MCF 10A (cell line): ENCODE measurements around the gene TNFSF11. TPM values are rescaled to one million over a fixed set of nuclear protein-coding genes. Genes with fewer than 3 reads are reported as not detected.

Experiments
- BruUV-seq: library from RNA; stranded (reverse); fragments of 400-500 nt; replicated peaks from 2 replicates; lab custom pipeline; 2021; lab: Mats Ljungman, UMichigan
- CTCF ChIA-PET: fragments of 300-600 bp; sonication (Branson Sonifier 250); formaldehyde crosslinking; extraction: SDS; loops from one replicate; lab custom pipeline; 2021; ENCODE audit warnings: antibody characterized with exemption, inconsistent platforms; lab: Yijun Ruan, JAX
- POLR2A ChIA-PET: fragments of 300-600, 350-650 bp; sonication (Branson Sonifier 250); formaldehyde crosslinking; extraction: SDS; loops from one replicate; lab custom pipeline; 2020; ENCODE audit warnings: antibody characterized with exemption, inconsistent platforms; lab: Yijun Ruan, JAX
- DNase-seq: peaks from one replicate; pipeline ENCODE4 v3.0.0-alpha.2; 2018; ENCODE audit not compliant: unreplicated experiment
- H3K27ac Mint-ChIP-seq: one replicate; pipeline ENCODE4 v1.8.0; 2022; ENCODE audit warnings: mild to moderate bottlenecking, low read depth, mixed read lengths; ENCODE audit not compliant: unreplicated experiment
- H3K27me3 Mint-ChIP-seq: one replicate; pipeline ENCODE4 v1.8.0; 2022; ENCODE audit warnings: mixed read lengths; ENCODE audit not compliant: insufficient read depth, unreplicated experiment
- H3K36me3 Mint-ChIP-seq: one replicate; pipeline ENCODE4 v1.8.0; 2022; ENCODE audit warnings: mild to moderate bottlenecking, moderate library complexity, mixed read lengths; ENCODE audit not compliant: insufficient read depth, unreplicated experiment
- H3K4me1 Mint-ChIP-seq: one replicate; pipeline ENCODE4 v1.8.0; 2022; ENCODE audit warnings: mixed read lengths; ENCODE audit not compliant: insufficient read depth, unreplicated experiment
- H3K4me3 Mint-ChIP-seq: one replicate; pipeline ENCODE4 v1.8.0; 2022; ENCODE audit warnings: mild to moderate bottlenecking, moderate library complexity, mixed read lengths; ENCODE audit not compliant: unreplicated experiment
- H3K9me3 Mint-ChIP-seq: one replicate; pipeline ENCODE4 v1.8.0; 2022; ENCODE audit warnings: mixed read lengths; ENCODE audit not compliant: unreplicated experiment
- CTCF ChIP-seq: fragments of 200-600 bp; IDR thresholded peaks from one replicate; pipeline ENCODE4 v1.8.0; 2022; ENCODE audit warnings: antibody characterized with exemption, mild to moderate bottlenecking; ENCODE audit not compliant: unreplicated experiment
- intact Hi-C: fragments of 100-400 bp; cut with micrococcal nuclease; formaldehyde crosslinking; loops from 2 replicates; pipeline ENCODE4 v1.14.1; 2022
- total RNA-seq: library from RNA; stranded (reverse); gene quantifications from 2 replicates; pipeline ENCODE4 v1.2.3, GENCODE V29; 2022

Gene TNFSF11
- total RNA-seq, 1 experiment from 2014 or later: not detected

DNA sequence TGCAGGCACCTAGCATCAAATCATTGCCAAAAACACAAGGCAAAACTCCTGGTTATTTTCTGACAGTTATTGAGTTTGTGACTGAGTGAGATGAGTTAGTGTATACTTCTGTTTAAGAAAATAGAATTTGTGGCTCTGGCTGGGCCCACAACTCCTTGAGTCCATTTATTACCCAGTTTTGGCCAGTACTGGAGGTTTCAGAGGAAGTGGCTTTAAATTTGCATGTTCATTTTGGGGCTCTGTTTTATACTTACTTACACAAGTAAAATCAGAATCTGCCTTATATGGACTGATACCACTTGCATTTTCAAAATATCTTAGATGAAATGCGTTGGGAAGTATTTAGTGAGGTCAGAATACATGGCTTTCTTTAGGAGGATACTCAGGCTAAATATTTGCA lies 29.0 kb downstream of the TNFSF11 start:
- intact Hi-C loops: no loop called here
- DNase-seq: no peak
- no TSS peak for BruUV-seq
- Mint-ChIP-seq H3K27ac (no peak overlapping the region), H3K4me1 (peaks cover 4% of the 10 kb centered on the region), H3K9me3 (no peaks in the 10 kb centered on the region), H3K36me3 (no peaks in the 10 kb centered on the region), H3K27me3 (no peaks in the 10 kb centered on the region), H3K4me3 (no peak overlapping the region)
- CTCF ChIA-PET: no interaction called here
- TF ChIP-seq CTCF: no peak
- POLR2A ChIA-PET: no interaction called here

GRCh38 chr13:42603571-42603970 lies 29.6 kb downstream of the TNFSF11 start:
- CTCF ChIA-PET: no interaction called here

DNA sequence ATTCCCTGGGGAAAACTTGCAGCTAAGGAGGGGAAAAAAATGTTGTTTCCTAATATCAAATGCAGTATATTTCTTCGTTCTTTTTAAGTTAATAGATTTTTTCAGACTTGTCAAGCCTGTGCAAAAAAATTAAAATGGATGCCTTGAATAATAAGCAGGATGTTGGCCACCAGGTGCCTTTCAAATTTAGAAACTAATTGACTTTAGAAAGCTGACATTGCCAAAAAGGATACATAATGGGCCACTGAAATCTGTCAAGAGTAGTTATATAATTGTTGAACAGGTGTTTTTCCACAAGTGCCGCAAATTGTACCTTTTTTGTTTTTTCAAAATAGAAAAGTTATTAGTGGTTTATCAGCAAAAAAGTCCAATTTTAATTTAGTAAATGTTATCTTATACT lies 33.6 kb downstream of the TNFSF11 start:
- BruUV-seq: no TSS peak
- Mint-ChIP-seq H3K4me3 (no peak overlapping the region), H3K27me3 (no peaks in the 10 kb centered on the region), H3K4me1 (peaks cover 3% of the 10 kb centered on the region), H3K9me3 (peaks cover 7% of the 10 kb centered on the region), H3K36me3 (no peaks in the 10 kb centered on the region), H3K27ac (no peak overlapping the region)
- no peak for DNase-seq
- ChIA-PET CTCF (interaction anchor here (0.8 kb wide), 1 partner anchor 12 kb away, joined by 4 read pairs; no protein-coding TSS in a partner anchor), POLR2A (interaction anchor here (0.6 to 0.7 kb wide), 2 partner anchors 1147 to 1242 kb away, joined by 3 read pairs; no protein-coding TSS in a partner anchor)
- TF ChIP-seq CTCF: no peak
- intact Hi-C loops: no loop called here

More at GRCh38 chr13:42603571-42603970, 29.6 kb downstream of the TNFSF11 start:
- Mint-ChIP-seq H3K27me3 (no peaks in the 10 kb centered on the region), H3K9me3 (peaks cover under 1% of the 10 kb centered on the region), H3K4me3 (no peak overlapping the region), H3K4me1 (peaks cover 4% of the 10 kb centered on the region), H3K27ac (no peak overlapping the region), H3K36me3 (no peaks in the 10 kb centered on the region)
- no TSS peak for BruUV-seq
- TF ChIP-seq CTCF: no peak
- POLR2A ChIA-PET: no interaction called here
- no peak for DNase-seq
- intact Hi-C loops: no loop called here

GRCh38 chr13:42610649-42611048 lies 36.7 kb downstream of the TNFSF11 start:
- no peak overlapping the region for H3K4me3 Mint-ChIP-seq
- ChIA-PET CTCF (interaction anchor here (0.6 to 1.6 kb wide), 3 partner anchors 10 to 77 kb away, joined by 4 to 6 read pairs (median 5); no protein-coding TSS in a partner anchor), POLR2A (no interaction called here)
- no peak for TF ChIP-seq CTCF
- peaks cover 7% of the 10 kb centered on the region for H3K9me3 Mint-ChIP-seq
- no peak for DNase-seq
- H3K27ac Mint-ChIP-seq: no peak overlapping the region
- no TSS peak for BruUV-seq
- intact Hi-C loops: no loop called here
- H3K4me1 Mint-ChIP-seq: peaks cover 5% of the 10 kb centered on the region
- H3K27me3 Mint-ChIP-seq: no peaks in the 10 kb centered on the region
- no peaks in the 10 kb centered on the region for H3K36me3 Mint-ChIP-seq
